Measurements from ENCODE around the gene LRRC14B.

The LRRC14B gene

GRCh38 chr5:191036-191948, at the start of gene LRRC14B:
LRRC14B (plus strand) TSS chr5:191495; CDS start chr5:191539, 44 bp downstream.
- H3K4me3 ChIP-seq (ENCODE audit: low read depth, low read length) = no peak within 1 kb of the TSS

GRCh38 chr5:141761-142160, 49.5 kb upstream of the LRRC14B start:
- no peak overlapping the region for H3K4me3 ChIP-seq (ENCODE audit: low read depth, low read length)
- TF ChIP-seq CTCF (IDR thresholded peaks at IDR 0.05; ENCODE audit: borderline replicate concordance, insufficient read depth, low read depth, low read length) = no peak

More at GRCh38 chr5:191036-191948, at the start of gene LRRC14B:
- TF ChIP-seq CTCF (IDR thresholded peaks at IDR 0.05; ENCODE audit: borderline replicate concordance, insufficient read depth, low read depth, low read length) = no peak

GRCh38 chr5:142246-142810, 49.0 kb upstream of the LRRC14B start:
- no peak for TF ChIP-seq CTCF (IDR thresholded peaks at IDR 0.05; ENCODE audit: borderline replicate concordance, insufficient read depth, low read depth, low read length)
- no peak overlapping the region for H3K4me3 ChIP-seq (ENCODE audit: low read depth, low read length)

GRCh38 chr5:143041-143440, 48.3 kb upstream of the LRRC14B start:
- H3K4me3 ChIP-seq (ENCODE audit: low read depth, low read length) = no peak overlapping the region
- no peak for TF ChIP-seq CTCF (IDR thresholded peaks at IDR 0.05; ENCODE audit: borderline replicate concordance, insufficient read depth, low read depth, low read length)

GRCh38 chr5:144941-145340, 46.4 kb upstream of the LRRC14B start:
- no peak for TF ChIP-seq CTCF (IDR thresholded peaks at IDR 0.05; ENCODE audit: borderline replicate concordance, insufficient read depth, low read depth, low read length)
- no peak overlapping the region for H3K4me3 ChIP-seq (ENCODE audit: low read depth, low read length)

- TF ChIP-seq CTCF (IDR thresholded peaks at IDR 0.05; ENCODE audit: borderline replicate concordance, insufficient read depth, low read depth, low read length) = no peak
- H3K4me3 ChIP-seq (ENCODE audit: low read depth, low read length) = no peak overlapping the region
These were observed 45.5 kb upstream of the LRRC14B start for GRCh38 chr5:145585-146323.
